PC-3 (cell line): Measurements from ENCODE around the gene WDR90.

ENCODE experiments used
- CTCF ChIP-seq: fragments of 300-600 bp; sonication (generic); conservative IDR thresholded peaks from 2 replicates; pipeline ENCODE4 v1.5.1; 2017; ENCODE audit warnings: antibody characterized with exemption, low read depth, mild to moderate bottlenecking, low read length
- EZH2 ChIP-seq: fragments of 300-600 bp; sonication (generic); IDR thresholded peaks from one replicate; pipeline ENCODE4 v1.6.1; 2017; ENCODE audit warnings: antibody characterized with exemption, mild to moderate bottlenecking, low read length; ENCODE audit not compliant: unreplicated experiment
- EZH2phosphoT487 ChIP-seq: fragments of 300-600 bp; sonication (generic); IDR thresholded peaks from 2 replicates; pipeline ENCODE4 v1.6.1; 2018; ENCODE audit warnings: mild to moderate bottlenecking, antibody characterized with exemption, low read length, borderline replicate concordance

DNA sequence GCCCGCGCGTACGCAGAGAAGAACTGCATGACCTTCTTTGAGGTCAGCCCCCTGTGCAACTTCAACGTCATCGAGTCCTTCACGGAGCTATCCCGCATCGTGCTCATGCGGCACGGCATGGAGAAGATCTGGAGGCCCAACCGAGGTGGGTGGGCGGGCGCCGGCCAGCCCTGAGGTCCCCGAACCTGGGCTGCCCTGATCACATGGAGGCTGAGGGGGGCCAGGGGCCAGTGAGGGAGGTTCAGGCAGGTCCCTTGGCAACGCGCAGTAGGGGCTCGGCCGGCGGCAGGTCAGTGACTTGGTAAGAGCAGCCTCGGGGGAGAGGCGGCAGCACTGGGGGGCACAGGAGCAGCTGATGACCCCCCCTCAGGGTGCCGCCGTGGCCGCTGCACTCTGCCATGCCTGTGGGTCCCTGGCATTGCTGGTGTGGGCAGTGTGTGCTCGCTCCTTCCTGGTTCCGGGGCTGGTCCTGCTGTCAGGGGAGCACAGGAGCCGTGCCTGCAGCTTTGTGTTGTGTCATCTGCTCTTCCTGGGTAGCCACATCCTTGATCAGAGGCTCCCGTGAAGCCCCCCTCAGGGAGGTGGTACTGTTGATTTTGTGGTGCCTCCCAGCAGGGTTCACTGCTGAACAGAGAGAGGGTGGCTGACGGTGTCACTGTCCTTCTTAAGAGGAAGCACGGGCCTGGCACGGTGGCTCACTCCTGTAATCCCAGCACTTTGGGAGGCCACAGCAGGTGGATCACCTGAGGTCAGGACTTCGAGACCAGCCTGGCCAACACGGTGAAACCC lies 23.0 kb upstream of the WDR90 start:
- TF ChIP-seq CTCF (no peak), EZH2 (no peak), EZH2phosphoT487 (no peak)
